HG03521 (cell line): Measurements from ENCODE around the gene TUNAR.
"Not testable (repeated sequence)": the region's sequence is repeated elsewhere in the genome, so short reads cannot be mapped to it uniquely, and the experiment has no call there.

Source experiments
- ATAC-seq: cut with Tn5 transposase; IDR thresholded peaks from one replicate; pipeline ENCODE4 v1.9.1; 2021; ENCODE audit warnings: mild to moderate bottlenecking, moderate library complexity; ENCODE audit not compliant: unreplicated experiment

Gene TUNAR

GRCh38 chr14:95968048-95968447 lies 91.4 kb downstream of the TUNAR start:
- ATAC-seq: not testable (repeated sequence)
